Measurements from ENCODE around the gene KBTBD4.

KBTBD4 gene

DNA sequence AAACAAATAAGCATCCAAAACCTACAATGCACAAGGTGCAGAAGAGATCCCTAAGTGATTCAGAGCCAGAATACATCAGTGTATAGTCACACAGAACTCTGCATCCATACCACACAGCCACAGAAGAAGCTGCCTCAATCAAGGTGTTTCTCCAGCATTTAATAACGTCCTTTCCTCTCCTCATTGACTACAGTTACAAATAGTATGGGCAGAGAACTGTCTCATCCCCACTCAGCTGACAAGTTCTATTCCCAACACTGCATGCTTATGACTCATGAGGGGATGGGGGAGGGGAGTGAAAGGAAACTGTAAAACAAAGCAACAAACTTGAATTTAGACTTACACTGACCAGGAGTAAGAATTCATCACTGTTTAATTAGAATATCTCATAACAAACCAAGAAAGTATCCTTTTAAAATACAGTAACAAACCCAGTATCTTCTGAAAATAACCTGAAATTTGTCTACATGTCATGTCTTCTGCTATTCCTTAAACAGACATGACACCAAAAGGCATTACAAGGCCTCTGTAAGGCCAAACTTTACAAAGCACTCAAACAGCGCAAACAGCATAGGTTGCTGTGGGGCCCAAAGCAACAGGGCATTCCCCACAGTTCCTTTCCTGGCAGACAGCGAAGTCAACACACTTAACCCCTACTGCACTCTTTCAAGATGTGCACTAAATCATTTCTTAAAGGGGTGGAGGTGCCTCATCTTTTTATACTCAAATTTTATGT is 55.1 kb downstream of the KBTBD4 start:
- no peak for DNase-seq

All from NCI-H1092 treated with DMSO at 0.1 percent for 48 hours (cell line).